ENCODE data around the gene SLC16A13. TPM values are rescaled to one million over a fixed set of nuclear protein-coding genes. Genes with fewer than 3 reads are reported as not detected.

SLC16A13 gene
- total RNA-seq, 4 donors from 2014 or later = 0.51 to 3.4 TPM; not detected in 2

DNA sequence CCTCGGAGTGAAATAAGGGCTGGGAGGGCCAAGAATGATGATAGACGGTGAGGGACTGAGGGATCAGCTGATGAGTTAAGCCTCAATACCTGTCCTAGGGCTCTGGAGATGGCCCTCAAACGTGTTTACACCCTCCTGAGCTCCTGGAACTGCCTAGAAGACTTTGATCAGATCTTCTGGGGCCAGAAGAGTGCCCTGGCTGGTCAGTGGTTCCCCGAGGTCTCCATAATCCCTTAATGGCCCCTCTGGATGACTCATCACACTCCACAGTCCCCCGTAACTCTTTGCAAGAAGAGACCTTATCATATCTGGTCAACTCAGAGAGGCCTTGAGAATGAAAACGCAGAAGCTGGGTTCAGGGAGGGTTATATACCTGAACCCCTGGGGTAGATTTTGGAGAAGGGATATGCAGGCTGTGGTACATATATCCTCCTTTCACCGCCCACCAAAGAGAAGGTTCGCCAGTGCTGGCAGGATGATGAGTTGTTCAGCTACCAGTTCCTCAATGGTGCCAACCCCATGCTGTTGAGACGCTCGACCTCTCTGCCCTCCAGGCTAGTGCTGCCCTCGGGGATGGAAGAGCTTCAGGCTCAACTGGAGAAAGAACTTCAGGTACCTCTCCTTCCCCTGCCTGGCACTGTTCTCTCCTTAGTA lies 36.8 kb upstream of the SLC16A13 start:
- H3K4me3 ChIP-seq = no peak overlapping the region
- no peak for TF ChIP-seq POLR2A (IDR thresholded peaks at IDR 0.05)
- TF ChIP-seq, protein P1, sequence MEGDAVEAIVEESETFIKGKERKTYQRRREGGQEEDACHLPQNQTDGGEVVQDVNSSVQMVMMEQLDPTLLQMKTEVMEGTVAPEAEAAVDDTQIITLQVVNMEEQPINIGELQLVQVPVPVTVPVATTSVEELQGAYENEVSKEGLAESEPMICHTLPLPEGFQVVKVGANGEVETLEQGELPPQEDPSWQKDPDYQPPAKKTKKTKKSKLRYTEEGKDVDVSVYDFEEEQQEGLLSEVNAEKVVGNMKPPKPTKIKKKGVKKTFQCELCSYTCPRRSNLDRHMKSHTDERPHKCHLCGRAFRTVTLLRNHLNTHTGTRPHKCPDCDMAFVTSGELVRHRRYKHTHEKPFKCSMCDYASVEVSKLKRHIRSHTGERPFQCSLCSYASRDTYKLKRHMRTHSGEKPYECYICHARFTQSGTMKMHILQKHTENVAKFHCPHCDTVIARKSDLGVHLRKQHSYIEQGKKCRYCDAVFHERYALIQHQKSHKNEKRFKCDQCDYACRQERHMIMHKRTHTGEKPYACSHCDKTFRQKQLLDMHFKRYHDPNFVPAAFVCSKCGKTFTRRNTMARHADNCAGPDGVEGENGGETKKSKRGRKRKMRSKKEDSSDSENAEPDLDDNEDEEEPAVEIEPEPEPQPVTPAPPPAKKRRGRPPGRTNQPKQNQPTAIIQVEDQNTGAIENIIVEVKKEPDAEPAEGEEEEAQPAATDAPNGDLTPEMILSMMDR (IDR thresholded peaks at IDR 0.05) = no peak
- H3K27me3 ChIP-seq = no peaks in the 10 kb centered on the region
- H3K9me3 ChIP-seq = no peaks in the 10 kb centered on the region
- no peak for DNase-seq
- intact Hi-C loops (cut with DNase I; ENCODE audit: low total_unique reads) = no loop called here
- no peaks in the 10 kb centered on the region for H3K36me3 ChIP-seq
- no peak overlapping the region for H3K27ac ChIP-seq
- H3K4me1 ChIP-seq = peaks cover 0 to 5% of the 10 kb centered on the region in 2 donors

DNA sequence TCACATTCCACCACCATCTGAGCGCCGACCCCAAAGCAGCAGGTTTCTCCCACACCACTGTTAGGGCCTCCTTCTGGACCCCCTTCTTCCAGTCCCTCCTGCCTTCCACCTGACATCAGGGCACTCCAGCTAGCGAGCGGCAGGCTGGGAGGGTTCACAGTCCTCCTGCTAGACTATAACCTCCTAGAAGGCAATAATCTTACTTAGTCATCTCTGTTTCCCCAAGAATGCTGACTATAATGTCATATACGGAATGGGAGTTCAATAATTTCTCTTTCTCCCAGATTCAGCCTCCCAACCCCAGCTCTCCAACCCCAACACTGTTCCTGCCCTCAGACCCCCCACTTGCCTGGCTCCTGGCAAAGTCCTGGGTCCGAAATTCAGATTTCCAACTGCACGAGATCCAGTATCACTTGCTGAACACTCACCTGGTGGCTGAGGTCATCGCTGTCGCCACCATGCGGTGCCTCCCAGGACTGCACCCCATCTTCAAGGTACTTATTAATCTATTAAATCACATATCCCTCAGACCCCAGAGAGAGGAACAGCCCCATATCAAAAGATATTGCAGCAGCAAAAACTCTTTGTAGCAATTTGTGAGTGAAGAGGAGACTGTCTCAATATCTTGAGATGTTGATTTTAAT lies 34.4 kb upstream of the SLC16A13 start:
- Histone ChIP-seq H3K4me3 (no peak overlapping the region), H3K36me3 (no peaks in the 10 kb centered on the region)
- intact Hi-C loops (cut with DNase I; ENCODE audit: low total_unique reads) = loop anchor here (10.0 kb wide), 1 partner anchor 87 kb away; no protein-coding TSS in a partner anchor

DNA sequence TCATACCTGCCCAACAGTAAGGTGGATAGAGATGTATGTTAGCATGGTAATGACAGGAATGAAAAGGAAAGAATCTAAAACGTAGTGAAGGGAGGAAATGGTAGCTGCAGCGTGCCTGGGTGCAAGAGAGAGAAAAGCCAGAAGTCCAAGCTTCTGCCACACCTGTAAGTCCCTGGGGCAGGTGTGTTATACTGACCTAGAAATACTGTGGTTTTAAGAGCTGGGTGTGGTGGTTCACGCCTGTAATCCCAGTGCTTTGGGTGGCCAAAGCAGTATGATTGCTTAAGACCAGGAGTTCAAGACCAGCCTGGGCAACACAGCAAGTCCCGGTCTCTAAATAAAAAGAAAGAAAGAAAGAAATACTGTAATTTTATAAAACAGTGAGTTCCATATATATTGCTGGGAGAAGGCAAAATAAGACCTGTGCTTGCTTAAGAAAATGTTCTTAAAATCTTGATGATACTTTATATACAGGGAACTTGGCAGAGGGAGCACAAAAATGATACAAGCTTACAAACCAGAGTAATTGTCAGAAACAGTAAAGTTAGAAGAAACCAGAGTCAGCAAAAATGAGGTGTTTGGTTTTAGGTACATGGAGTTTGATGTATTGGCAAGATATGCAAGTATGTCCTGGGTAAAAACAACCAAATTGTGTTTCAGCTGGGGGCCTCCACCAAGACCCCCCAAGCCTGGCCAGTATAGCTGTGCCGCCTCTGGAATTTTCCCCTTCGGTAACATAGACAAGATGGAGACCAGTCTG lies 33.3 kb upstream of the SLC16A13 start:
- Histone ChIP-seq H3K27me3 (no peaks in the 10 kb centered on the region), H3K36me3 (no peaks in the 10 kb centered on the region), H3K27ac (no peak overlapping the region), H3K9me3 (no peaks in the 10 kb centered on the region), H3K4me3 (no peak overlapping the region), H3K4me1 (no peaks in the 10 kb centered on the region)
- no peak for TF ChIP-seq POLR2A (IDR thresholded peaks at IDR 0.05)
- TF ChIP-seq, protein P1 (IDR thresholded peaks at IDR 0.05) = no peak
- intact Hi-C loops (cut with DNase I; ENCODE audit: low total_unique reads) = loop anchor here (10.0 kb wide), 1 partner anchor 88 kb away; no protein-coding TSS in a partner anchor
- no peak for DNase-seq

More for the DNA sequence above, 34.4 kb upstream of the SLC16A13 start:
- Histone ChIP-seq H3K9me3 (no peaks in the 10 kb centered on the region), H3K4me1 (no peaks in the 10 kb centered on the region), H3K27me3 (no peaks in the 10 kb centered on the region), H3K27ac (no peak overlapping the region)
- TF ChIP-seq, protein P1 (IDR thresholded peaks at IDR 0.05) = no peak
- DNase-seq = no peak

- intact Hi-C loops (cut with DNase I; ENCODE audit: low total_unique reads) = loop anchor here (10.0 kb wide), 1 partner anchor 89 kb away; no protein-coding TSS in a partner anchor
- no peaks in the 10 kb centered on the region for H3K36me3 ChIP-seq
- H3K27ac ChIP-seq = no peak overlapping the region
- no peaks in the 10 kb centered on the region for H3K27me3 ChIP-seq
- no peak for TF ChIP-seq POLR2A (IDR thresholded peaks at IDR 0.05)
- TF ChIP-seq, protein P1 (IDR thresholded peaks at IDR 0.05) = no peak
- no peaks in the 10 kb centered on the region for H3K9me3 ChIP-seq
- no peaks in the 10 kb centered on the region for H3K4me1 ChIP-seq
- no peak for DNase-seq
- H3K4me3 ChIP-seq = no peak overlapping the region
Observed at GRCh38 chr17:7003745-7004144, 32.1 kb upstream of the SLC16A13 start.

Measured in uterus (tissue), 4 donors.